Limb (tissue), 2 donors: ENCODE measurements around the gene LSG1.

ENCODE experiments used
- DNase-seq, 2 donors: peaks; one replicate each; pipeline ENCODE4 v3.0.0-alpha.2; 2016; ENCODE audit errors: extremely low spot score in 2 of 2

Gene LSG1

DNA sequence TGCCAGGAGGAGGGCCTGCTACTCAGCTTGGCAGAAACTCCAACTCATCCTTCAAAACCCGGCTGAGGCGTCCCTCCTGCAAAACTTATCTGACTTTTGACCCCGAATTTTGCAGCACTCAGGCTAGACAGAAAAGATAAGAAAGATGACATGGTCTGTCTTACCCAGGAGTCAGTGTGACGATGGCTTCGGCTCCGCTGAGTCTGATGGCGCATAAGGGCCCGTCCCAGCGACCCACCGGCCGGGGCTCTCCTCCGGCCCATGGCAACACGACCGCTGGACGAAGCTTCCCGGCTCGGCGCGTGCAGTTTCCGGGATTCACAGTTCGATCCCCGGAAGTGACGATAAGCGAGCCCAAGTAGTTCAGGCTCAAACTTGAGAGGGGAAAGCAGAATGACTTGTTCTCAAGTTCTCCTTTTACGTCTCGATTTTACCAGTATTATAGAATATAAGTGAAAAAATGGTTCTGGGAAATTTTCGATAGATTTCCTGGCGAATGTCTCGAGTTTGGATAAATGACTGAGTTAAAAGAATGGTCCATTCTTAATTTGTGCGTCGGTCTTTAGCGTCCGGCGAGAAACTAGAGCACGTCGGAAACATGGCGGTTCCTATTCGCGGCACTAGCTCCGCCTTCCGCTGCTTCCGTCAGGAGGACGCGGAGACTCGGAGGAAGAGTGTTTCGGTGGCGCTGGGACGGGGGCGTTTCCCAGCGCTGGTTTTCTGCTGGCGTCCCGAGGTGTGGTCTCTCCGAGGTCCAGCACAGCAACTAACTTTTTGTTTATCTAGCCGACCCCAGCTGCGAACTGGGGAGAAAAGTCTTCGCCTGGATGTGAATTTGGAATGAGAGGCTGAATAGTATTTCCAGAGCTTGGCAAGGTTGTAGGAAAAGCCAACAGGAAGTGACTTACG, at the start of gene LSG1:
TSS of gene LSG1 (minus strand) at position 292 of the 909 bp plus-strand sequence. CDS start at position 263, 29 bp downstream.
- DNase-seq = peak; percentile 94 to 97

GRCh38 chr3:194720048-194720447, 48.1 kb upstream of the LSG1 start:
- no peak for DNase-seq

DNA sequence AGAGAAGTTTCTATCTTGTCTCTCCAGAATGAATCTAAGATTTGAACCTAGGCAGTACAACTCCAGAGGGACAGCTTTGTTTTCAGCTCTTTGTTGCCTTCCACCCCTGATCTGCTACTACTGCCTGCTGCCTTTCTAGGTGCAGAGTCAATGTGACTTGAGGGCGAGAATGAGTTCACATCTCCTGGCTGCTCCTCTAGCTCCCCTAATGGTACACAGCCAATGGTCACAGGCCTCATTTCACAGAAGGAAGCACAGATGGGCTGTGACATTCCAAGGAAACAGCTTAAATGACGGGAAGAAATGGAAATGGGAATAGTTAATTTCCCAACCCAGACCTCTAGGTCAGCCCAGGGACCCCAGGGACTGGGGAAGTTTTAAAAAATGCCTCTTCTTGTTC, 46.1 kb upstream of the LSG1 start:
- DNase-seq = no peak

- no peak for DNase-seq
Measured at GRCh38 chr3:194715022-194715800, 43.2 kb upstream of the LSG1 start.

GRCh38 chr3:194714564-194714963, 42.6 kb upstream of the LSG1 start:
- no peak for DNase-seq

- DNase-seq = no peak
Measured at GRCh38 chr3:194714137-194714455, 42.1 kb upstream of the LSG1 start.

- DNase-seq = no peak
Measured at GRCh38 chr3:194713299-194714136, 41.5 kb upstream of the LSG1 start.

DNA sequence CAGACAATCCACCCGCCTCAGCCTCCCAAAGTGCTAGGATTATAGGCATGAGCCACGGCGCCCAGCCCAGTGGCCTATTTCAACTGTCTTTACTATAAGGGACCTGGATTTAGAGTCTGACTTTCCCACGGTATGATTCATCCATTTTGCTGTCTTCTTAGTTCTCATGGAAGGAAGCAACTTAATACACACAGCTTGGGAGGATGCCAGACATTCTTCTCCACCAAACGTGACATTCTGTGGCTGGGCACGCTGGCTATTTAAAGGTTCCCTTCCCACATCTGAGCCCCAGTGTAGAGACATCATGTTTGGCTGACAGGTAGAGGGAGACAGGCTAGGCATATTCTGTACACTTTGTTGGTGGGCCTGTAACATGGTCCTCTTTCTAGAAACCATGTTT, 39.9 kb upstream of the LSG1 start:
- DNase-seq = no peak

GRCh38 chr3:194711286-194711685, 39.3 kb upstream of the LSG1 start:
- DNase-seq = no peak

GRCh38 chr3:194707147-194707540, 35.2 kb upstream of the LSG1 start:
- DNase-seq = no peak

DNA sequence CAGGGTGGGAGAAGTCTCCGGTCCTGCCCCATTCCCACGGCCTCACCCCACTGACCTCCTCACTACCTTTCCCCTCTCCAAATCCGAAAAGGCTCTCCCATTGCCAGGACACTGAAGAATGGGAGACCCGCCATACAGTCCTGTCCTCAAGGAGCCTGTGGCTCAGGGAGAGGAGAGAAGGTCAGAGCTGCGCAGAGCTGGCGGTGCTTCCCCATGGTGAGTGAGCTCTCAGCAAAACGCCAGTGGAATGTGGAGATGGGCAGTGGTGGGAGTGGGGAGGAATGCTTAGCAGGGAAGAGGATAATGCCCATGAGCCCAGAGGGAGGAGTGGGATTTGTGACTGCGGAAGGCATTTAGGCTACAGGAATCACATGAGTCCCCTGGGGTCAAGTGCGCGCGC, 33.8 kb upstream of the LSG1 start:
- DNase-seq = no peak

GRCh38 chr3:194705227-194705626, 33.2 kb upstream of the LSG1 start:
- DNase-seq = no peak

GRCh38 chr3:194702545-194702944, 30.6 kb upstream of the LSG1 start:
- no peak for DNase-seq

- DNase-seq = no peak
Measured at GRCh38 chr3:194696702-194697101, 24.7 kb upstream of the LSG1 start.

DNA sequence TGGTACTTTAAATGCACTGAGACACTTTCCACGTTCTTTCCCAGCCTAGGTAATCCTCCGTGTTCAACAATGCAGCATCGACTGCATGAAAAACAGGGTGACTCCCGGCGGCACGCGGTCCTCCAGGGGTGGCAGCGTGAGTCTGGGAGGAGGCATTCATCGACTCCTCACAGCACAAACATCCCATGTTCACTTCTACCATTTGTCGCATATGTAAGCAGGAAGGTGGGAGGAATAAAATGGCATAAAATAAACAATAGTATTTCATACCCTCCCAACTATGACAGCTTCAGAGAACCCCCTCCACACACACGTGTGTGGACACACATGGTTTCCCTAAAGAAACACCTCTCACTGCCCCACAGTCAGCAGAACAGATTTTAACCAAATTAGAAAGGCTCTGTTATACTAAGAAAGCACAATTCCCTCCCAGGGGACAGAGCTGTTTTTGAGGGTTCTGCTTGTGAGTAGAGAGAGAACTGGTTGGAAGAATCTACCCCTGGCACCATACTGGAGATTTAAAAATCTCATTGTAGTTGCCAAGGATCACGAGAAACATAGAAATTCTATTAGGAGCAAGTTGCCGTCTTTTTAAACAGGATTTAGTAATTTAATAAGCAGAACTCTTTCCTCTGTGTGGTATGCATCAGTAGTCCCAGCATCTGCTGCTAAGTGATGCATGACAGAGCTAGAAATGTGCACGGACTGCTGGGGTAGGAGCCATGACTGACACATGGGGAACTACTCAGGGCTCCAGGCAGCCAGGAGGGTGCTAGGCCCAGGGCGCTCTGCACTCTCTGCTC, 19.7 kb upstream of the LSG1 start:
- DNase-seq = peak; percentile 24 to 38

- peak in 1 of 2 donors; percentile 42 for DNase-seq
Measured at GRCh38 chr3:194690501-194691372, 18.7 kb upstream of the LSG1 start.

GRCh38 chr3:194689493-194689944, 17.5 kb upstream of the LSG1 start:
- peak in 1 of 2 donors; percentile 84 for DNase-seq

- no peak for DNase-seq
Measured at GRCh38 chr3:194688946-194689345, 17.0 kb upstream of the LSG1 start.

- peak in 1 of 2 donors; percentile 51 for DNase-seq
Measured at GRCh38 chr3:194688200-194688740, 16.3 kb upstream of the LSG1 start.
